ENCODE data around the gene CTNNA2.

CTNNA2 gene

DNA sequence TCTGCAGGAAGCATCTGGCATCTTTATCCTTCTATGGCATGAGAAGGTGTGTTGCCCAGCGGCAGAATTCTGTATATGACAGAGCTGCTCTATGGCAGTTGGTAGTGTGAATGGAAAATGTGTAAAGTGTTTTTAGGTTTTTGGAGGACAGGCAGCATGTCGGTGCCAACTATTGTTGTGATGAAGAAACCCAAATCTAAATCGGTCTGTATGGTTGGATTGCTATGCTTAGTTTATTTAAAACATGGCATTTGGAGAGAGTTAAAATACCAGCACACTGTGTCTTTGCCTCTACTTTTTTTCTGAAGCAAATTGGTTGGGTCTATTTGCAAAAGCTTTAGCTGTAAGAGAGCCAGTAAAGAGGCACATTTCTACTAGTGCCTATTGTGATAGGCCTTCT lies 136.7 kb downstream of the CTNNA2 start:
- Mint-ChIP-seq H3K4me1 (no peaks in the 10 kb centered on the region), H3K27me3 (ENCODE audit: low read depth) (no peaks in the 10 kb centered on the region), H3K9me3 (peaks cover 11% of the 10 kb centered on the region), H3K27ac (no peak overlapping the region), H3K4me3 (no peak overlapping the region), H3K36me3 (ENCODE audit: low read depth) (no peaks in the 10 kb centered on the region)
- TF ChIP-seq, protein P1, sequence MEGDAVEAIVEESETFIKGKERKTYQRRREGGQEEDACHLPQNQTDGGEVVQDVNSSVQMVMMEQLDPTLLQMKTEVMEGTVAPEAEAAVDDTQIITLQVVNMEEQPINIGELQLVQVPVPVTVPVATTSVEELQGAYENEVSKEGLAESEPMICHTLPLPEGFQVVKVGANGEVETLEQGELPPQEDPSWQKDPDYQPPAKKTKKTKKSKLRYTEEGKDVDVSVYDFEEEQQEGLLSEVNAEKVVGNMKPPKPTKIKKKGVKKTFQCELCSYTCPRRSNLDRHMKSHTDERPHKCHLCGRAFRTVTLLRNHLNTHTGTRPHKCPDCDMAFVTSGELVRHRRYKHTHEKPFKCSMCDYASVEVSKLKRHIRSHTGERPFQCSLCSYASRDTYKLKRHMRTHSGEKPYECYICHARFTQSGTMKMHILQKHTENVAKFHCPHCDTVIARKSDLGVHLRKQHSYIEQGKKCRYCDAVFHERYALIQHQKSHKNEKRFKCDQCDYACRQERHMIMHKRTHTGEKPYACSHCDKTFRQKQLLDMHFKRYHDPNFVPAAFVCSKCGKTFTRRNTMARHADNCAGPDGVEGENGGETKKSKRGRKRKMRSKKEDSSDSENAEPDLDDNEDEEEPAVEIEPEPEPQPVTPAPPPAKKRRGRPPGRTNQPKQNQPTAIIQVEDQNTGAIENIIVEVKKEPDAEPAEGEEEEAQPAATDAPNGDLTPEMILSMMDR (IDR thresholded peaks at IDR 0.05; ENCODE audit: unreplicated experiment in 3 of 3): no peak

DNA sequence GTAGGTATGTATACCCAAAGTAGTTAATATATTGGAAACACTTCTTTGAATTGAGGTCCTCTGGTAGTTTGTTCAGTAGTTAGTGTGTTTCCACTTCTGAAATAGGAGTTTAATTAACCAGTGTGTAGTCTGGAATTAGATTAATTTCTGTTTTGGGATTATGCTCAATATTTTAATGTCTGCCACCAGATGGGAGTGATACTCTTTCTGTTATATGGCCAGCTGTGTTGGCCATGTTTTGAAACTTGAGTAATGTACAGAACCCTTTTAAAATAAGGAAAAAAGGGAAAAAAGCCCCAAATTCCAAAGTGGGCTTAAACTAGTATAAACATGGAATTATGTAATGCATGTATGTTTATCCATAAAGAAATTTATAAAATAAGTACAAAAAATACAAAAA lies 147.7 kb downstream of the CTNNA2 start:
- no peaks in the 10 kb centered on the region for H3K9me3 Mint-ChIP-seq
- H3K4me3 Mint-ChIP-seq: no peak overlapping the region
- no peaks in the 10 kb centered on the region for H3K36me3 Mint-ChIP-seq (ENCODE audit: low read depth)
- no peaks in the 10 kb centered on the region for H3K27me3 Mint-ChIP-seq (ENCODE audit: low read depth)
- TF ChIP-seq, protein P1 (IDR thresholded peaks at IDR 0.05; ENCODE audit: unreplicated experiment in 3 of 3): no peak
- no peaks in the 10 kb centered on the region for H3K4me1 Mint-ChIP-seq
- no peak overlapping the region for H3K27ac Mint-ChIP-seq

DNA sequence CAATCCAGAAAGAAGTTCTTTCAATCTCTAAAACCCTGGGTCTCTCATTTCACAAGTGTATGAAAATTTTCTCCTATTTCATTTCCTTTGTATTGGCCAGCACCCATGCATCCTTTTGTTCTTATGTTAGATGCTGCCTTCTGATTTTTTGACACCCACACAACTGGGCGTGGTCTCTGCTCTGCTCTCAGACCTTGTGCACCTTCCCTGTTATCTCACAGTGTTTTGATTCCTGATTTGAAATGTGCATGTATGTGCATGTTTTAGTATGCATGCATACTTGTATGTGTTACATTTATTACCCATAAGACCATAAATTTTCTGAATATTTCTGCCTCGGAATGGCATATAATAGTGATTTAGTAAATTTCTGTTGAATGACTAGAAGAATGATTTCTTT lies 152.2 kb downstream of the CTNNA2 start:
- peaks cover 3% of the 10 kb centered on the region for H3K27me3 Mint-ChIP-seq (ENCODE audit: low read depth)
- H3K4me3 Mint-ChIP-seq: no peak overlapping the region
- no peak overlapping the region for H3K27ac Mint-ChIP-seq
- H3K36me3 Mint-ChIP-seq (ENCODE audit: low read depth): no peaks in the 10 kb centered on the region
- H3K9me3 Mint-ChIP-seq: no peaks in the 10 kb centered on the region
- no peaks in the 10 kb centered on the region for H3K4me1 Mint-ChIP-seq
- TF ChIP-seq, protein P1 (IDR thresholded peaks at IDR 0.05; ENCODE audit: unreplicated experiment in 3 of 3): no peak

DNA sequence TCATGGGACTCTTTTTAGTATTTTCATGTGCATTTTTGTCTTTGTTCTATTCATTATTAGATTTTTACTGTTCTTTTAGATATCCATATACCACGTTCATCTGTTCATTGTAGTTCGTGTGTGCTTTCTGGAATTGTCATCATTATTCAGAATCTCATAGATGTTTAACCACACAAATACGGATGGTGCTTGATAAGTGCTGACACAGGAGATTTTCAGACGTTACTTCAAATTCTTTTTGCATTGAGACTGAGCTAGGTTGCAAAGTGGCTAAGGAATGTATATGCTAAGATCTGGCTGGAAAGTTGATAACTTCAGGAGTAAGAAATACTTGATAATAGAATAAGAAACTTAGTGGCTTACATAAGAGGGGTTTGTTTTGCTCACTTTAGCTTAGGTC lies 153.6 kb downstream of the CTNNA2 start:
- Mint-ChIP-seq H3K27me3 (ENCODE audit: low read depth) (peaks cover 3% of the 10 kb centered on the region), H3K9me3 (no peaks in the 10 kb centered on the region), H3K36me3 (ENCODE audit: low read depth) (no peaks in the 10 kb centered on the region), H3K4me1 (no peaks in the 10 kb centered on the region), H3K4me3 (no peak overlapping the region), H3K27ac (no peak overlapping the region)
- TF ChIP-seq, protein P1 (IDR thresholded peaks at IDR 0.05; ENCODE audit: unreplicated experiment in 3 of 3): no peak

DNA sequence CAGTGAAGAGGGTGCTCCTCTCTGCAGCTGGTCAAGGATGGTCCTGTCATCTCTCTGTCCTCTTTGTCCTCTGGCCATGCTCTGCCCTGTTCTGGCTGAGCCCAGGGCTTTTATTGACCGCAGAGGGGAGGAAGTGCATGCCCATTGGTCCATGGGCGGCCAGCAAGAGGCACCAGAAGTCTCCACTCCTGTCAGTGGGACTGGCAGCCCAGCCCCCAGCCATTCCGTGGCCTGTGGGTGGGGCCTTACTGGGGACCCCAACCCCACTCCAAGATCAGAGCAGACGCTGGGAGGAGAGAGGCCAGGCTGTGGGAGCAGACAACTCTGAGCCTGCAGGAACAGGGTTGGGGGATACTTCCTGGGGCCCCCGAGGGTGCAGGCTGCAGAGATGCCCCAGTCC lies 156.9 kb downstream of the CTNNA2 start:
- no peaks in the 10 kb centered on the region for H3K36me3 Mint-ChIP-seq (ENCODE audit: low read depth)
- H3K27me3 Mint-ChIP-seq (ENCODE audit: low read depth): peaks cover 3% of the 10 kb centered on the region
- TF ChIP-seq, protein P1 (IDR thresholded peaks at IDR 0.05; ENCODE audit: unreplicated experiment in 3 of 3): no peak
- no peak overlapping the region for H3K4me3 Mint-ChIP-seq
- no peak overlapping the region for H3K27ac Mint-ChIP-seq
- H3K9me3 Mint-ChIP-seq: no peaks in the 10 kb centered on the region
- no peaks in the 10 kb centered on the region for H3K4me1 Mint-ChIP-seq

DNA sequence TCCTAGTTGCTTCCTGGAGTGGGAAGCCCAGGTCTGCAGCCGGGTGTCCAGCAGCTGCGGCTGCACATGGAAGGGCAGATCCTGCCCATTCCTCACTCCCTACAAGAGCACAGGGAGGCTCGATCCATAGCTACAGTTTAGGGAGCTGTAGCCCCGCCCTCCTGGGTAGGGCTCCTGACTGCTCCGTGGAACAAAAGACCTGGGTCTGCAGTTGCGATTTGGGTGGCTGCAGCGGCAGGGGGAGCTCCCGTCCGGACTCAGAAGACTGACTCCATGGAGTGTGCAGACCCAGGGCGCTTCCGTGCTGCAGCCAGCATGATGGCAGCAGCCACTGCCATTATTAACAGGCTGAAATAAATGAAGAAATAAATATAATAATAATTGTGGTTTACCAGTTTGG lies 157.3 kb downstream of the CTNNA2 start:
- H3K4me3 Mint-ChIP-seq: no peak overlapping the region

More for the DNA sequence above, 157.3 kb downstream of the CTNNA2 start:
- Mint-ChIP-seq H3K36me3 (ENCODE audit: low read depth) (no peaks in the 10 kb centered on the region), H3K27me3 (ENCODE audit: low read depth) (peaks cover 3% of the 10 kb centered on the region), H3K4me1 (no peaks in the 10 kb centered on the region), H3K9me3 (no peaks in the 10 kb centered on the region), H3K27ac (no peak overlapping the region)
- TF ChIP-seq, protein P1 (IDR thresholded peaks at IDR 0.05; ENCODE audit: unreplicated experiment in 3 of 3): peak in 1 of 3 experiments; percentile 31

All from nephron (organoid).